GM20000 (cell line): ENCODE results near the gene TOLLIP.

Experiments
- DNase-seq: peaks from one replicate; pipeline ENCODE4 v3.0.0; 2012; ENCODE audit warnings: low spot score
- TF ChIP-seq, protein P1 (sequence below): IDR thresholded peaks from 2 replicates; pipeline ENCODE4 v1.5.1; 2012; ENCODE audit warnings: mild to moderate bottlenecking, control low read depth; ENCODE audit errors: extremely low read depth, missing control alignments

Gene TOLLIP

DNA sequence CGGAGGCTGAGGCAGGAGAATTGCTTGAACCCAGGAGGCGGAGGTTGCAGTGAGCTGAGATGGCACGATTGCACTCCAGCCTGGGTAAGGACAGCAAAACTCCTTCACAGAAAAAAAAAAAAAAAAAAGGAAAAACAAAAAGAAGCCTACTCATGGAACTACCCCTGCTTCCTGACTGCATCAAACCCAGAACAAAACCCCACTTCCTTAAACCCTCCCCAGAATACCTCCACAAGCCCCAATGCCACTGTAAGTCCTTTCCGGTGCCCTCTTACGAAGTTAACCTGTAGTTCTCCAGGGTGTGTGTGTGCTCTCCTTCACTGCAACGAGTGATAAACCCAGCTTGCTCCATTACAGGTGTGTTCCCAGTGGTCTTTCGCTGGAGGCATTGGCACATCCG lies 8.6 kb upstream of the TOLLIP start:
- no peak for DNase-seq
- TF ChIP-seq, protein P1, sequence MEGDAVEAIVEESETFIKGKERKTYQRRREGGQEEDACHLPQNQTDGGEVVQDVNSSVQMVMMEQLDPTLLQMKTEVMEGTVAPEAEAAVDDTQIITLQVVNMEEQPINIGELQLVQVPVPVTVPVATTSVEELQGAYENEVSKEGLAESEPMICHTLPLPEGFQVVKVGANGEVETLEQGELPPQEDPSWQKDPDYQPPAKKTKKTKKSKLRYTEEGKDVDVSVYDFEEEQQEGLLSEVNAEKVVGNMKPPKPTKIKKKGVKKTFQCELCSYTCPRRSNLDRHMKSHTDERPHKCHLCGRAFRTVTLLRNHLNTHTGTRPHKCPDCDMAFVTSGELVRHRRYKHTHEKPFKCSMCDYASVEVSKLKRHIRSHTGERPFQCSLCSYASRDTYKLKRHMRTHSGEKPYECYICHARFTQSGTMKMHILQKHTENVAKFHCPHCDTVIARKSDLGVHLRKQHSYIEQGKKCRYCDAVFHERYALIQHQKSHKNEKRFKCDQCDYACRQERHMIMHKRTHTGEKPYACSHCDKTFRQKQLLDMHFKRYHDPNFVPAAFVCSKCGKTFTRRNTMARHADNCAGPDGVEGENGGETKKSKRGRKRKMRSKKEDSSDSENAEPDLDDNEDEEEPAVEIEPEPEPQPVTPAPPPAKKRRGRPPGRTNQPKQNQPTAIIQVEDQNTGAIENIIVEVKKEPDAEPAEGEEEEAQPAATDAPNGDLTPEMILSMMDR: no peak

DNA sequence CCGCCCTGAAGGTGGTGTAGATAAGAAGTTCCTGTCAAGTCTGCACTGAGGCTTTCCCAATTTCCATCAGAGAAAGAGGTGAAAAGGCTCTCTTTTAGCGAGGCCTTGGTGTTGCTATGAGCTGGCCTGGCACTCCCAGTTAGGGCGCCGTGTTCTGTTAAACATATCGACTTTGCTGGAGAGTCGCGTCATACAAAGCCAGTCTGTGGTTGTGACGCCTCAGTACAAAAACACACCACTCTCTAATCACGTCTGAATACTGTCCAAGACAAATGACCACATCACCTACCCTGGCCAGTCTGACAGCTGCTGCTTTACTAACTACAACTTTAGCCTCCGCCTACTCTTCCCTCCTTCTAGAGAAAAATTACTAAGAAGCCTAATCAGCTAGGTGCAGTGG lies 8.0 kb upstream of the TOLLIP start:
- DNase-seq: no peak
- TF ChIP-seq, protein P1: no peak

DNA sequence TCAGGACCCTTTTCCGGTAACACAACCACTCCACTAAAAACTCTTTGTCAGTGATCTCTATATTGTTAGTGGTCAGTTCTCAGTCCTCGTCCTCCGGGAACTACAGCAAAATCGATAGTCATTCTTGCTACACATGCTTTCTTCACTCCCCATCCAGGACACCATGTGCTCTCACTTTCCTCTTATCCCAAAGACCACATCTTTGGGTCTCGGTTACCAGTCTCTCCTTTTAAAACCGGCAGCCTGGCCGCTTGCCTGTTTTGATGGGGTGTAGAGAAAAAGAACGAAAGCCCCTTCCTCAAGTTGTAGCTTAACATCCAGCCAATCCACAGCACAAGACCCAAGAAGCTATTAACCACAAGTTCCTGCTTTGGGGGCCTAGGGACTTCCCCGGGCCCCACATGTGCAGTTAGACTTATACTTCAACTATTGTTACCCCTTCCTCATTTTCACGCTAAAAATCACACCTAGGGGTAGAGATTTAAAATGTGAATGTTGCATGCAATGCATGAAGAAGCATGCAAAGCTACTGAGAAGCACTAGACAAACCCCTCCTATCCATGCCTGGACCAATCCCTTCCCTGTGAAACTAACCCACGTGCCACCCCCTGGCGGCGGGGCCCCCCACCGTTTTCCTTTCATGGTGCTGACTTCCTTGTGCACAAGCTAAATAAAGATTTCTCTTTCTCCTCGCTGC lies 1.5 kb upstream of the TOLLIP start:
- peak; percentile 71 for DNase-seq
- TF ChIP-seq, protein P1: no peak

DNA sequence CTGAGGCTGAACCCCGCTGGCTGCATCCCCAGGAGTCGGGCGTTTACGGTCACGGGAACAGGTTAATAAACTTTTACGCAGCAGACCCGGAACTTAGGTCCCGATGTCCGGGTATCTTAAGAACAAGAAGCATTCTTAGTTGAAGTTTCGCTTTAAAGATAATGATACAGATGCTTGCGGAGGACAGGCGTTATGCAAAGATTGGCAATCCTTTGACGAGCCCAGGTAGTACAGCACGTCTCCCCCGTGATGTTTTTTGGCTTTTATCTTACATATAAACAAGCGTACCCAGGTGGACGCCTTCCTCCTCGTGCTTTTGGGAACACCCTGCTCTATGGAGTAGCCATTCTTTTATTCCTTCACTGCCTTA lies 871 bp upstream of the TOLLIP start:
- TF ChIP-seq, protein P1: no peak
- DNase-seq: no peak

DNA sequence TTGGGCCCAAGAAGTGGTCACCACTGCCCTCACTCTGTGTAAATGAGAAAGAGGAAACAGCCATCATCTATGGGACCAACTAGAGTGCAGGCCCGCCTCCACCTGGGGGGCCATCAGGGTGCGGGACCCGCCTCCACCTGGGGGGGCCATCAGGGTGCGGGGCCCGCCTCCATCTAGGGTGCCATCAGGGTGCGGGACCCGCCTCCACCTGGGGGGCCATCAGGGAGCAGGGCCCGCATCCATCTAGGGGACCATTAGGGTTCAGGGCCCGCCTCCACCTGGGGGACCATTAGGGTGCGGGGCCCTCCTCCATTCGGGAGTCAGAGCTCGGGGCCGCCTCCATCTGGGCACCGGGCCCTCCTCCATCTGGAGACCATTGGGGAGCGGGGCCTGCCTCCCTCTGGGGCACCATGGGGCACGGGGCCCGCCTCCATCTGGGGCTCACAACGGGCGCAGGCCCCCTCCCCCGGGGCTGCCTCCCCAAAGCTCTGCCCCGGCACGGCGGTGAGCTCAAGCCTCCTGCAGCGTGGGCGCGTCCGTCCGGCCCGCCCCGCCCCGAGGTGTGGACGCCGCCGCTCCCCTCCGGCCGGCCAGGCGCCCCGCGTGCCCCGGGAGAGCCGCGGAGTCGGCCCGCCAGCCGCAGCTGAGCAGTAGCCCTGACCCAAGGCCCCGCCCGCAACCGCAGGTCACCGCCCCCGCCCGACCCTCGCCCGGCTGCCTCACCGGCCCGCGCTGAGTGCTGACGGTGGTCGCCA lies 512 bp downstream of the TOLLIP start:
- no peak for DNase-seq
- TF ChIP-seq, protein P1: no peak

DNA sequence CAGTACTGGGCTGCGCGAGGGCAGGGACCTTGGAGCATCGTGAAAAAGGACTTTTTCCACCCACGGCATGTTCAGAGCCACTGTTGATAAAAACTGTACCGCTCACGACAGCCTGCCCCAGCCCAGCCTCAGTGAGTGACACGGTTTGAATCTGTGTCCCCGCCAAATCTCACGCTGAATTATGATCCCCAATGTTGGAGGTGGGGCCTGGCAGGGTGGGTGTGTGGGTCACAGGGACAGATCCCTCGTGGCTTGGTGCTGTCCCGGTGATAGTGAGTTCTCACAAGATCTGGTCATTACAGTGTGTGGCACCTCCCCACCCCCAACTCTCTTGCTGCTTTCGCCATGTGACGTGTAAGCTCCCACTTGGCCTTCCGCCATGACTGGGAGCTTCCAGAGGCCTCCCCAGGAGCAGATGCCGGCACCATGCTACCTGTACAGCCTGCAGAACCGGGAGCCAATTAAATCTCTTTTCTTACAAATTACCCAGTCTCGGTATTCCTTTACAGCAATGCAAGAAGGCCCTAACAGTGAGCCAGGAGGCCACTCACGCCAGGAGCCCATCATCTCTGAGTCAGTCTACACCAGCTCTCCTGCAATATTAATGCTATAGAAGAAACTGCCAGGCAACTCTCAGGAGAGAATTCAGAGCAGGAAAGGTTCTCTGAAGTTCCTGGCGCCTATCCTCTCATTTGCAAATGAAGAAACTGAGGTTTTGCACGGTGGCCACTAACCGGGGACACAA lies 1.3 kb downstream of the TOLLIP start:
- TF ChIP-seq, protein P1: no peak
- peak; percentile 15 for DNase-seq

DNA sequence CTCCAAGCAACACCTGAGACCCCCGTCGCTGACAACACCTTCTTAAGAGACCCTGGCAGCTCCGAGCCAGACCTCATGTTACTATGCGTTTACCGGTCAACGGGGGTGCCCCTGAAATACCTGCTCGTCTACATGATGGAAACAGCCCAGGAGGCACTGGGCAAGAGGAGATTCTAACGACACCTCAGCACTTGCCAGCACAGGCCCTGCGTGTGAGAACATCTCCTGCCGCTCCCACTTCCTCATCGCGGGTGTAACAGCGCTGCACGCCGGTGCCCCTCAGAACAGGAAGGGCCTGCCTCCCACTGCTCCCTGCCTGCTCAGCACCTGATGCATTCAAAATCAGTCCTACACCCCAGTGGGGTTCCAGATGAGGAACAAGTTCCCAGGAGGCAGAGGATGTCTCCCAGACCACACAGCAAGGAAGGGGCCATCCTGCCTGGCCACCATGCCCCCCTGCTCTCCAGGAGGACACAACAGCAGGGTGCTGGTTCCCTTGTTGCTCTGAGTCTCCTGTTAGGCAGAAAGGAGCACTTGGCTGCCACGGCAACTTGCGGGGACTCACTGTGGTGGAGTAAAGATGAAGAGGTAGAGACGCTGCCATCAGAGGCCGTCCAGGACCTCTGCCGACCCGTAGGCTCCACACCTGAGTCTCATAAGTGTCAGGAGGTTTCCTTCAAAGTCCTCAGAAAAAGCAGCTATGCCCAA lies 2.1 kb downstream of the TOLLIP start:
- TF ChIP-seq, protein P1: no peak
- DNase-seq: peak; percentile 14
